ENCODE results near the gene RAB40B.

Gene RAB40B

DNA sequence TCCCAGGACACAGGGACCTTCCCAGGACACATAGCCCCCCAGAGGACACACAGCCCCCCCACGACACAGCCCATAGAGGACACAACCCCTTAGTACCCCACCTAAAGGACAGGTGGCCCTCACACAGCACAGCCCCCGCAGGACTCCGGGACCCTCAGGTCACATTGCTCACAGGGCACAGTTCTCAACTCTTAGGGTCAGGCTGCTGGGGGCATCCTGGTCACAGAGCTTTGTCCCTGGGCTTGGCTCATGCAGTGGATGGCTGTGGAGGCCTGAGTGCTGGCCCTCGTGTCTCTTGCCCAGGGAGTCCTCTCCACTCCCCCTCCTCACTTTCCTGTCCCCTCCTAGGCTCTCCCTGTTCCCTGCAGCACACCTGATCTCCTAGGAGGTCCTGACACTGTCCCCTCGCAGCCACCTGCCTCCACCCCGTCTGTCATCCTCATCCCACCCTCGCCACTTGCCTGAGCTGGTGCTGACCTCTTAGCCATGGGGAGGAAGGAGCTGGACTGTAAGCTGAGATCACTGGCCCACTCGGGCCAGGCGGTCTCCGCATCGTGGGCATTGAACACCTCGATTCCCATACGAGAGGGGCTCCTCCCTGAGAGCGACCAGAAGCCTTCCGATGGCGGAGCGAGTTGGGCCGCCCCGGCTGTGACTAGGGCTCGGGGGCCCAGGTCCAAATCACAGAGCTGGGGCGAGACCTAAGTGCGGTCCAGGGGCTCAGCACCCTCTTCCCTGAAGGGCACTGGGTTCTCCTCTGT, 48.8 kb downstream of the RAB40B start:
- no peak for DNase-seq (ENCODE audit: low spot score)

DNA sequence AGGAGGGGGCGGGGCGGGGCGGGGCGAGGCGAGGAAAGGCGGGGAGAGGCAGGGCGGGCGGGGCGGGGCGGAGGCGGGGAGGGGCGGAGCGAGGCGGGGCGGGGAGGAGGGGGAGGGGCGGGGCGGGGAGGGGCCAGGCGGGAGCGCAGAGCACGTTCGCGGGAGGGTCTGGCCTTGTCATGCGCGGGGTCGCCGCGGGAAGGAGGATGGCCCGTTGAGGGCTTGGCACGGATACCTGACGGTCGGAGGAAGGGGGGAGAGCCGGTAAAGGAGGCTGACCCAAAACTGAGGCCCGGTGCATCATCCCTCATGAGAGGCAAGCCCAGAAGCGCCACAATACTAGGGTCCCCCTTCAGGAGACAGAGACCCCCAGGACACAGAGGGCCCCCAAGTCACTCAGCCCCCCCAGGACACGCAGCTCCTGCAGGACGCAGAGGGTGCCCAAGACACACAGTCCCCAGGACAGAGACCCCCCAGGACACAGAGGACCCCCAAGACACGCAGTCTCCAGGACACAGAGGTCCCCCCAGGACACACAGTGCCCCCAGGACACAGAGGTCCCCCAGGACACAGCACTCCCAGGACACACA, 49.7 kb downstream of the RAB40B start:
- peak; percentile 78 for DNase-seq (ENCODE audit: low spot score)

DNA sequence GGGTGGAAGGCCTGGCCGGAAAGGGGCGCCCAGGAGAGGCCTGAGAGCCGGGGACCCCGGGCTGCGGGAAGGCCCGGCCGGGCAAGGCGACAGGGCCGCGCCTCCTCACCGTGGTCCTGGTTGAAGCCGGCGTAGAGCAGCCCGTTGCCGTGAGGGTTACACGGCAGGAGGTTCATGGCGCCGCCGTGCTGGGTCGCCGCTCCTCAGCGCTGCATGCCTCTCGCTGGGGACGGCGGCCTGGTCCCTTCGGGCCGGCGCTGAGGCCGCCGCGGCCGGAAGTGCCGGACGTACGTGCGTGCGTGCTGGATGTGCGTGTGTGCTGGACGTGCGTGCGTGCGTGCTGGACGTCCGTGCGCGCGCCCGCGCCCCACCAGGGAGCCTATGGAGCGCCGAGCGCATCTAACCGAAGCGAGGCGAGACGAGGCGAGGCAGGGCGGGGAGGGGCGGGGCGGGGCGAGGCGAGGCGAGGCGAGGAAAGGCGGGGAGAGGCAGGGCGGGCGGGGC, 50.3 kb downstream of the RAB40B start, which contains the start of gene WDR45B:
Gene WDR45B (minus strand): TSS at position 280 of the 504 bp plus-strand sequence. CDS start 104 bp downstream, at position 176.
- peak; percentile 97 for DNase-seq (ENCODE audit: low spot score)

DNA sequence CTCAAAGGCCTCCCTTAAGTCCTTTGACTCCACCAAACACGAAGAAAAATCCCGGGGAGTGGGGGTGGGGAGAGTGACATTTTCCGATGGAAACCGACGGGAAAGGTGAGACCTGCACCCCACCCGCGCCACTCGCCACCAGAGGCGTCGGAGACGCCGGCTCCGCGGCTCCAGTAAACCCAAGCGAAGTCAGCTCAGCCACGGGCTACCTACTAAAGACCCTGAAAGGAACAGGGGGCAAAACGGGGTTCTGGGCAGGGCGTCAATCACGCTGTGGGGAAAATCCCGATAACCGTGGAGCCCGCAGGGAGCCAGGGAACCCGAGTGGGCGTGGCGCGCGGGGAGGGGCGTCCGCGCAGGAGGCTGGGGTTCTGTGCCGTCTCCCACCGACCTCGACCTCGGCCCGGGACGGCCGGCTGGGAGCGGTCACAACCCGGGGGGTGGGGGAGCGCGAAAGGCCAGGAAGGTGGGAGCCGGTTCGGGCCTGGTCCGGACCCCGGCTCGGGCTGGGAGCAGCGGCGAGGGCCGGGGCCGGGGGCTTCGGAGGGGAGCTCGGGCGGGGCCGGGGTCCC, 50.8 kb downstream of the RAB40B start:
- no peak for DNase-seq (ENCODE audit: low spot score)

DNA sequence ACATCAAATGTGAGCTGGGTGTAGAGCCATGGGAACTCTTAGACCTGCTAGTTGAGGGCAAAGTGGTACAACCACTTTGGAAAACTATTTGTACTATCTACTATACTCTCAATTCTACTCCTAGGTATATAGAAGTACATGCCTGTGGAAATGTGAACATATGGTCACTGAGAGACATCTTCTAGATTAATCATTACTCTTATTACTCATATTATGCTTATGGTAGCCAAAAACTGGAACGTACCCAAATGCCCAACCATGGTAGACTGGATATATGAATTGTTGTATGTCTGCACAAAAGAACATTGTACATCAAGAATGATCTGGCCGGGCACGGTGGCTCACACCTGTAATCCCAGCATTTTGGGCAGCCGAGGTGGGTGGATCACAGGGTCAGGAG, 53.0 kb downstream of the RAB40B start:
- DNase-seq (ENCODE audit: low spot score): no peak

DNA sequence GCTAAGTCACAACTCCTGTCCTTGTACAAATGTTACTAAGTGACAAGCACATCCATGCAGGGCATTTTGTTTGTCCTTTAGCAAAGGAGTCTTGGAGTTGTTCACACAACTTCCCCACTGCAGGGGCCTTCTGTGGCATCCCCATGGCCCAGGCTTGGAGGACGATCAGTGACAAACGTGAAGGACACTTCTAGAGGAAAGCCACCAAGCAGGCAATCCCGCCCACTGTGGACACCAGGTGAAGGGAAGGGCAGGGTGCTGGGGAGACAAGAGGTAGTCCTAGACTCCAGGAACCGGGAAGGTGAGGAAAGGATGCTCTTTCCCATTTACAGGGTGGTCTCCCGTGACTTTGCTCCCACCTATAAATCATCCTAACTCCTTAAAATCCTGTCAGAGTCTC, 54.4 kb downstream of the RAB40B start:
- no peak for DNase-seq (ENCODE audit: low spot score)

DNA sequence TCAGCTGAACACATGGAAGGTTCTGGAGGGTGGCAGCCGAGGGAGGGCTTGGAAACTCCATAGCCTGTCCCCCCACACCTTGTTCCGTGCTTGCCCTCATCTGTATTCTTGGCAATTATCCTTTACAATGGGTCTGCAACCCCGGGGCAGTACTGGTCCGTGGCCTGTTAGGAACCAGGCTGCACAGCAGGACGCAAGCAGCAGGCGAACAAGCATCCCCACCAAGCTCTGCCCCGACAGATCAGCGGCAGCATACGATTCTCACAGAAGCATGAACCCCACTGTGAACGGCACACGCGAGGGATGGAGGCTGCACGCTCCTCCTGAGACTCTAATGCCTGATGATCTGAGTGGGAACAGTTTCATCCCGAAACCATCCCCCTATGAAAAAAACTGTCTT, 56.5 kb downstream of the RAB40B start:
- no peak for DNase-seq (ENCODE audit: low spot score)

DNA sequence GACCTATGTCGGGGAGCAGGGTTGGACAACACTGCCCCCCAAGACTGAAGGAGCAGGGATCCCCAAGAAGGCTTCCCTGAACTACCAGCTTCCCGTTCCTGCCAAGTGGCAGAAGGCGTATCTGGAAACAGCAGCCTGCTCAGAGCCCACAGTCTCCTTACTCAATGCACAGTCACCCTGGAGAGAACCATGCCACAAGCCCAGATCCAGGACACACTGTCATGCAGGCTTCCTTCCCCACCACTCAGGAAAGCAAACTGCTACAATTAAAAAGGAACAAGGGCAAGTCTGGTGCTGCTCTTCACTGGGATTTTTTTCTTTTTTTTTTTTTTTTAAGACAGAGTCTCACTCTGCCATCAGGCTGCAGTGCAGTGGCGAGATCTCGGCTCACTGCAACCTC, 58.5 kb downstream of the RAB40B start:
- DNase-seq (ENCODE audit: low spot score): no peak

DNA sequence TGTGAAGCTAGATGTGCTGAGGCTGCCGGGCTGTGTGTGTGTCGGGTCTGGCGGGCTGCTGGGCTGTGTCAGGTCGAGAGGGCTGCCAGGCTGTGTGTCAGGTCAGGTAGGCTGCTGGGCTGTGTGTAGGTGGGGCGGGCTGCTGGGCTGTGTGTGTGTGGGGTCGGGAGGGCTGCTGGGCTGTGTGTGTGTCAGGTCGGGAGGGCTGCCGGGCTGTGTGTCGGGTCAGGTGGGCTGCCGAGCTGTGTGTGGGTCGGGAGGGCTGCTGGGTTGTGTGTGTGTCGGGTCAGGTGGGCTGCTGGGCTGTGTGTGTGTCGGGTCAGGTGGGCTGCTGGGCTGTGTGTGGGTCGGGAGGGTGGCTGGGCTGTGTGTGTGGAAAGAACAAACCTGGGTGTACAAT, 58.9 kb downstream of the RAB40B start:
- DNase-seq (ENCODE audit: low spot score): no peak

DNA sequence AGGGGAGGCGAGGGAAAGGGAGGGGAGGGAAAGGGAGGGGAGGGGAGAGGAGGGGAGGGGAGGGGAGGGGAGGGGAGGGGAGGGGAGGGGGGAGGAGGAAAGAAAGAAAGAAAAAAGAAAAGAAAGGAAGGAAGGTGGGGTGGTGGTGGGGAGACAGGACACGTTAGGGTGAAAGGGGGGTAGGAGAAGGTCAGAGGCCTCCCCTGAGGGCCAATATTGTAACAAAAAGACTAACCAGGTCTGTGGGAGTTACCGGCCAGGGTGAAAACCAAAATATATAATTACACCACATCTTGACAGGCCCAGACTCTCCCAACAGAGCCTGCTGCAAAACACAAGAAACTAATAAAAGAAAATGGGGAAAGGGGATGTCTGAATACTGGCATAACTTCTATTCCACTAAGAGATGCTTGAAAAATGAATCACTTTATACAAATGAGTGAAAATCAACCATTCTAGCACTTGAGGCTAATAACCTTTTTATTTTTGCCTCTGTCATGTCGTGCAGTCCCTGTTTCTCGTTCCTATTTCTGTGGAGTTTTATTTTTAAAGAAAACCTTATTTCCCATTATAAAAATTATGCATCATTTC, 60.2 kb downstream of the RAB40B start:
- DNase-seq (ENCODE audit: low spot score): no peak

DNA sequence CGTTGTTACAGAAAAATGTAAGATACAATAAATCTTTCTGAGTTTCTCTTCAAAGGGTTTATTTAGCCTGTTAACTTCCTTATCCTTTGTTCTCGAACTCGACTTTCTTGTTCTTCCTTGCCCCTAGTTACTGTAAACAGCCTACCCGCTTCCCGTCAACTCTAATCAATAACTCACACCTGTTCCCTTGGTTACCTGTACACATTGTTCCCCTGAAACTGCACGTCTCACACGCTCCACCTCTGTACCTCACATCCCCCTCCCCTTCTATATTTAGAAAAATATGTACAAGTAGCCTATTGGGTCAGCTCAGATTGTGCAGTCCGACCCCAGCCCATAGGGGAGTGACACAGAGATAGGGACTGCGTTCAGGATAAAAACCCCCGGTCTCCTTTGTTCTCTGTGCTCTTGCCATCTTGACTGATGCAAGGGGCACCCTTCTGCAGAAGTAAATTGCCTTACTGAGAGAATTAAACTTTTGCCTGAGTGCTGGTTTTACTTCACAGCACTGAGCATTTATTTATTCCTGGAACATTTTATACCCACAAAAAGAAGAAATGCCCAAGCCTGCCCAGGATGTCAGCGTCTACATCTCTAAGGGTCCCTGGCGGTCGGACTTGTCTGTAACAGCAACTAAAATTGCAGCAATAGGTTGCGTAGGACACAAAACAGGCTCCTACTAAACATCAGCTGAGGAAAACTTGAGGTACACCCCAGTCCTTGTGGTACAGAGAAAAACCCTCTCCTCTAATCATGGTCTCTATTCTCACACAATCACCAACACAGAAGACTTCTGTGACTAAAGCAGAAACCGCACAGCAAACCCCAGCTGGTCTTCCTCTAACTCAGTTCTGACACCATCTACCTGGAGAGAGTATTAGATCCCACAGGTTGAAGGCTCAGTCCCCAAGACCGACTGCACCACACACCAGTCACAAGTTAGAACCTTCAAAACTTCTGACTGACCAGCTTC, 61.6 kb downstream of the RAB40B start:
- DNase-seq (ENCODE audit: low spot score): no peak

DNA sequence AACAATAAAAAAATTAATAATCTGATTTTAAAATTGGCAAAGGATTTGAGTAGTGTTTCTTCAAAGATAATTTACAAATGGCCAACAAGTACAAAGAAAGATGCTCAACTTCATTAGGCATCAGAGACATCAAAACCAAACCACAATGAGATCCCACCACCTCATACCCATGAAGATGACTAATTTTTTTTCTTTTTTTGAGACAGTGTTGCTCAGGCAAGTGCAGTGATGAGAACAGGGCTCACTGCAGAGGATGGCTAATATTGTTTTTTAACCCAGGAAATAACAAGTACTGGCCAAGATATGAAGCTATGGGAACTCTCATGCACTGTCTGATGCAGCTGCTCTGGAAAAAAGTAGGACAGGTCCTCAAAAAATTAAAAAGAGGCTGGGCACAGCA, 65.2 kb downstream of the RAB40B start:
- no peak for DNase-seq (ENCODE audit: low spot score)

DNA sequence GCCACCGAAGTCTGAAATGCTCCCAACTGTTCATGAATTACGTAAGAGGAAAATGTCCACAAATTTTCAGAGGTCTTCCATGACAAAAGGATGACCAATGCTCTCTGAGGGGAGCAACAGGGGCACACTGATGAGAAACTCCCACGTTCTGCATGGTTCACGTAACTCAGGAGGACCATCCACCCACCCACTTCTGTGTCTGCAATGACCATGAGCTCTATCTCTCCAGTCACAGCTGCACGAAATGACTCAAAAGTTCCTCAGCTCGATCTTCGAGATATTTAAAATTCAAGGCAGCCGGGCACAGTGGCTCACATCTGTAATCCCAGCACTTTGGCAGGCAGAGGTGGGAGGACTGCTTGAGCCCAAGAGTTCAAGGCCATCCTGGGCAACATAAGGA, 66.0 kb downstream of the RAB40B start:
- DNase-seq (ENCODE audit: low spot score): no peak

DNA sequence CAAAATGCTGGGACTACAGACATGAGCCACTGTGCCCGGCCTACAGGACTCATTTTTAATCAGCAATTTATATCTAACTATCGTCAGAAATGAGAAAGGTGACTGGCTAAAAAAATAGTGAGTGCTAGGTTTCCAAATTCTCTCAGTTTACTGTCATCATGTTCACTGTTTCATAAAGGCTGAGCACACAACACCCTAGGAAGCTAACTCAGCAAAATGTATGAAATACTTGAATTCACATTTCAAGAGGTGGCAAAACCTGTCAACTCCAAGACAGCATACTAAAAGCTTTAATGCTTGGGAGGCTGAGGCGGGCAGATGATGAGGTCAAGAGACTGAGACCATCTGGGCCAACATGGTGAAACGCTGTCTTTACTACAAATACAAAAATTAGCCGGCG, 67.0 kb downstream of the RAB40B start:
- no peak for DNase-seq (ENCODE audit: low spot score)

DNA sequence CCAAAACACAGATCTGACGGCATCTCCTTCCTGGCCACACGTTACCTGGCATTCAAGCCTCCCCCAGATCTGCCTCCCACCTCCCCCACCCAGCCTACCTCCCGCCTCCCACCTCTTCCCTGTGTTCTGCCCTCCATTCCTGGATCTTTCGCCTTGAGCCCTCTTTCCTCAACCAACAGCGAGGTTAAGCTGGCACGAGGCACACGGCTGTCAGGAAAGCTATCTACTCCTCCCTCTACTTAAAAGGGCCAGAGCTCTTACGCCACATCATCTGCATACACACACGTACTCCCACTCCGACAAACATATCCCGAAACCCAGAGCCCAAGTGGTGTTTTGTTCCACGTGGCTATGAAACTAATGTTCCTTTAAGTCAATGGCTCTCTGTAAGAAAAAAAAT, 68.3 kb downstream of the RAB40B start:
- DNase-seq (ENCODE audit: low spot score): no peak

DNA sequence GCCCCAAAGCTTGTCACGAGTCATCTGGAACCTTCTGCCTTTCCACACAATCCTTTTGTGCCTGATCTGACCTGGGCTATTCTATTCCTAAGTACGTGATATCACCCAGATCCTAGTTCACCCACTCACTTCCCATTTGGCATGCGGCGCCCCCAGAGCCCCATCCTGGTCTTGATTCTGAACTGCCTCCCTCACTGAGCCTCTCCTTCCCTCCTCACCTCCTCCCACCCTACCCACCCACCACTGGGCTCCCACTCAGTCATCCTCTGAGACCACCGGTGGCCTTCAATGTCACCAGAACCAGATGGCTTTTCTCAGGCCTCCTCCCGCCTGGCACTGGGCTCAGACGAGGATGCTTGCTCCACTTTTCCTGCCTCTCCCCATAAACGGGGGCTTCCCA, 68.8 kb downstream of the RAB40B start:
- DNase-seq (ENCODE audit: low spot score): no peak

DNA sequence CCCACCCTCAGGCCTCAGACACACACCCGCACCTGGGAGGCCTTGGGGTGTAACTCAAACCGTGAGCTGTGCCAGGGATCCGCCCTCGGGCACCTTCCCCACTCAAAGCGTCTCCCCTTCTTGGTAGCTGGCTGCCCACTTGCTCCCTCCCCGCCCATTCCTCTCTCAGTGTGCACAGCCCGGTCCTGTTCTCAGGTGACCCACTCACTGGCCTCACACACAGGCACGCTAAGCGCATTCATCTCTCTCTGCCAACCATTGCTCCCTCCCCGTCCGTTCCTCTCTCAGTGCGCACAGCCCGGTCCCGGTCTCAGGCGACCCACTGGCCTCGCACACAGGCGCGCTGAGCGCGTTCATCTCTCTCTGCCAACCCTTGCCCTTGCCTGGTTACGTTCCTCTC, 71.1 kb downstream of the RAB40B start:
- DNase-seq (ENCODE audit: low spot score): no peak

DNA sequence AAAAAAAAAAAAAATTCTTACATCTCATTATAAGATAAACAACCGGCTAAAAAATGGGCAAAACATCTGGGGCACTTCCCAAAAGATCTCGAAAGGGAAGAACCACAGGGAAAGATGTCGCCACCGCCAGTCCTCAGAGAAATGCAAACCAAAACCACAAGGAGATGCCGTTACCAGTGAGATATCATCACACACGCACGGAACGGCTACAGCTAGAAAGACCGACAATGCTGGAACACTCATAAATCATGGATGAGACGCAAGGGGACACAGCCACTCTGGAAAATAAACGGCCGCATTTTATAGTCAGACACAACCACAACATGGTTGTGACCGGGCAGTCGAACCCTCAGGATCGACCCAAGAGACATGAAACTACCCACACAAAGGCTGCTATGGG, 74.8 kb downstream of the RAB40B start:
- no peak for DNase-seq (ENCODE audit: low spot score)

DNA sequence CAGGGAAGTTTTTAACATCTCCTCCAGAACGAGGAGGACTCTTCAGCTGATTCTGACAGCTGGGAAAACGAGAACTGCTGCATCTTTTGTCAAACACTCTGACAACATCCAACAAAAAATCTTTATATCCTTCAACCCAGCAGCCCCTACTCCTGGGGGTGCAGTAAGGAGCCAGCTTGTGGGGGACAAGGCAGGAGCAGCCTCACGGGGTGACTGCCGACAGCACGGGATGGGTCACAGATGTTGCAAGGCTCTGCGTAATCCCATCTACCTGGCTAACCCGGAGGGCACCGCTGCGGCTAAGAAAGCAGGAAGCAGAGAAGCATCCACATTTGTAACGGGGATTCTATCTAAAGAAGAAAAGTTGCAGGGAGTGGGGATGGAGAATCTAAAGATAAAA, 78.9 kb downstream of the RAB40B start:
- no peak for DNase-seq (ENCODE audit: low spot score)

DNA sequence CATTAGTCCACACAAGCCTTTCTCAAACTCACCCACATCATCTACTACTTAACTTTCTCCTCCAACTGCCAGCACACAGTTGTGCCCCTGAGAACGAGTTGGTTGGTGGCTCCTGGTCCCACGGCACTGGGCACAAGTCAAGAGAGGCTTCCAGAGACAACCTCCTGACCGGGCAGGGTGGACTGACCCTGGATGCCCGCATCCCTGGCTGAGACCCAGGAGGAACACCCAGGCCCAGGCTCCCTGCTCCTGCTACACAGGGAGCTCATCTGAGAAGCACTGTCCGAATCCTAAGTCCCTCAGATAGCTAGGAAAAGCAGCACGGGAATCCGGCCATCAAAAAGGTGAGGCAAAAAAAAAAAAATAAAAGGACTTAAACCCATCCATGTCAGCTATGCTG, 79.3 kb downstream of the RAB40B start:
- DNase-seq (ENCODE audit: low spot score): no peak

DNA sequence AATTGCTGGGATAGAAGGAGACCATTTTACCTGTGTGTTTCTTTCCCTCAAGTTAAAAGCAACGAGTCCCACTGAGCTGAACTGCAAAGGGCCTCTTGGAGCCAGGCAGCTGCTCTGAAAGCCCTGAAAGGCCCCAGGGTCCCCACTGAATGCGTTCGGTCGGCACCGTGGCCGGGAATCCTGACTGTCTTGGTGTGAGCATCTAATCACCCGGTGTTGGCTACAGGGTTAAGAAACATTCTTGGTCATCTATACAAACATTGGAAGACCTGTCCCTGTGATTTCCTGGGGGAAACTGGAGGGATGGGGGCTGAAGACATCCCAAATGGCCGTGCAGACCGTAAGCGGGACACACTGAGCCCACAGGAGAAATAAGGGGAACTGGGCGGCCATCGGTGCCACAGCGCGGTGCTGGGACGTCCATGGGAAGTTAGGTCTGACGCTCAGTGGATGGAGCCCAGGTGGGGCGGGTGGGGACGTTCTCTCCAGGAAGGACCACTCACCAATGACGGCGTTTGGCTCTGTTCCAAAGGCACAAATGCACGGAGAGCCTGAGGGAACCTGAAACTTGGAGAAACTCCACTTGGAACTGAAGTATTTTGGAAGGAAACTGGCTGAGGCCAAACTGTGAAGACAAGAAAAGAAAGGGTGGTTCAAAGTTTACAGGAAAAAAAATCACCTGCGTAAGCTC, 82.3 kb downstream of the RAB40B start:
- DNase-seq (ENCODE audit: low spot score): no peak

All from SK-N-DZ (cell line).